Measurements from ENCODE around the gene CTCFL. TPM values are rescaled to one million over a fixed set of nuclear protein-coding genes. Genes with fewer than 3 reads are reported as not detected.

Gene CTCFL
- total RNA-seq, 1 experiment from 2014 or later, result not detected

- H3K4me1 ChIP-seq (replicated peaks; ENCODE audit: insufficient read depth), result no peaks in the 10 kb centered on the region
- no peaks in the 10 kb centered on the region for H4K20me1 ChIP-seq (ENCODE audit: insufficient read depth)
- no peak overlapping the region for H2AFZ ChIP-seq
- no peaks in the 10 kb centered on the region for H3K79me2 ChIP-seq (ENCODE audit: low read depth)
- TF ChIP-seq EZH2 (IDR thresholded peaks at IDR 0.05; ENCODE audit: low read depth), result no peak
- 0 out of 2 replicates have a peak, but pooled peaks cover under 1% of the 10 kb centered on the region for H3K9me3 ChIP-seq (ENCODE audit: insufficient read depth, low read depth)
- intact Hi-C loops (cut with micrococcal nuclease; ENCODE audit: unreplicated experiment), result no loop called here
- no peak overlapping the region for H3K4me3 ChIP-seq
- no TSS peak for BruUV-seq (replicated peaks)
- H3K27me3 ChIP-seq (ENCODE audit: insufficient read depth, low read depth), result peaks cover 97% of the 10 kb centered on the region
- DNase-seq, result no peak
- no peaks in the 10 kb centered on the region for H3K36me3 ChIP-seq (ENCODE audit: low read depth)
- H3K4me2 ChIP-seq, result no peak overlapping the region
- H3F3A ChIP-seq (ENCODE audit: insufficient read depth, low read depth), result no peaks in the 10 kb centered on the region
- H3K27ac ChIP-seq, result no peak overlapping the region
- H3K9me2 ChIP-seq (ENCODE audit: insufficient read depth), result no peaks in the 10 kb centered on the region
- CTCF ChIA-PET, result no interaction called here
- POLR2A ChIA-PET (ENCODE audit: unreplicated experiment), result no interaction called here
These were observed 16.1 kb upstream of the CTCFL start for GRCh38 chr20:57540890-57541580.

GRCh38 chr20:57539889-57540288 lies 14.9 kb upstream of the CTCFL start:
- intact Hi-C loops (cut with micrococcal nuclease; ENCODE audit: unreplicated experiment), result no loop called here
- H3K9me3 ChIP-seq (ENCODE audit: insufficient read depth, low read depth), result 0 out of 2 replicates have a peak, but pooled peaks cover 4% of the 10 kb centered on the region
- no peak overlapping the region for H3K4me2 ChIP-seq
- DNase-seq, result no peak
- no peak overlapping the region for H3K27ac ChIP-seq
- no peaks in the 10 kb centered on the region for H3K9me2 ChIP-seq (ENCODE audit: insufficient read depth)
- no peaks in the 10 kb centered on the region for H3F3A ChIP-seq (ENCODE audit: insufficient read depth, low read depth)
- H3K36me3 ChIP-seq (ENCODE audit: low read depth), result no peaks in the 10 kb centered on the region
- BruUV-seq (replicated peaks), result no TSS peak
- no peaks in the 10 kb centered on the region for H3K79me2 ChIP-seq (ENCODE audit: low read depth)
- peaks cover 99% of the 10 kb centered on the region for H3K27me3 ChIP-seq (ENCODE audit: insufficient read depth, low read depth)
- no peak for TF ChIP-seq EZH2 (IDR thresholded peaks at IDR 0.05; ENCODE audit: low read depth)
- no peak for TF ChIP-seq CTCF (conservative IDR thresholded peaks at IDR 0.05)
- H4K20me1 ChIP-seq (ENCODE audit: insufficient read depth), result no peaks in the 10 kb centered on the region
- no peak overlapping the region for H2AFZ ChIP-seq
- no peaks in the 10 kb centered on the region for H3K4me1 ChIP-seq (replicated peaks; ENCODE audit: insufficient read depth)
- no peak overlapping the region for H3K4me3 ChIP-seq
- CTCF ChIA-PET, result no interaction called here
- POLR2A ChIA-PET (ENCODE audit: unreplicated experiment), result no interaction called here

GRCh38 chr20:57537822-57538221 lies 12.9 kb upstream of the CTCFL start:
- Histone ChIP-seq H4K20me1 (ENCODE audit: insufficient read depth) (no peaks in the 10 kb centered on the region), H3K9me2 (ENCODE audit: insufficient read depth) (no peaks in the 10 kb centered on the region), H3K79me2 (ENCODE audit: low read depth) (no peaks in the 10 kb centered on the region), H3K9me3 (ENCODE audit: insufficient read depth, low read depth) (0 out of 2 replicates have a peak, but pooled peaks cover 4% of the 10 kb centered on the region), H3K27me3 (ENCODE audit: insufficient read depth, low read depth) (peaks cover 82% of the 10 kb centered on the region), H3K4me1 (replicated peaks; ENCODE audit: insufficient read depth) (no peaks in the 10 kb centered on the region), H3K4me2 (no peak overlapping the region), H2AFZ (no peak overlapping the region), H3F3A (ENCODE audit: insufficient read depth, low read depth) (no peaks in the 10 kb centered on the region), H3K4me3 (no peak overlapping the region), H3K36me3 (ENCODE audit: low read depth) (no peaks in the 10 kb centered on the region), H3K27ac (no peak overlapping the region)
- TF ChIP-seq CTCF (conservative IDR thresholded peaks at IDR 0.05) (no peak), EZH2 (IDR thresholded peaks at IDR 0.05; ENCODE audit: low read depth) (no peak)
- ChIA-PET POLR2A (ENCODE audit: unreplicated experiment) (no interaction called here), CTCF (no interaction called here)
- intact Hi-C loops (cut with micrococcal nuclease; ENCODE audit: unreplicated experiment), result no loop called here
- no TSS peak for BruUV-seq (replicated peaks)
- DNase-seq, result no peak
